ENCODE measurements around the gene PPM1G. TPM values are rescaled to one million over a fixed set of nuclear protein-coding genes. Genes with fewer than 3 reads are reported as not detected.

The PPM1G gene, protein sequence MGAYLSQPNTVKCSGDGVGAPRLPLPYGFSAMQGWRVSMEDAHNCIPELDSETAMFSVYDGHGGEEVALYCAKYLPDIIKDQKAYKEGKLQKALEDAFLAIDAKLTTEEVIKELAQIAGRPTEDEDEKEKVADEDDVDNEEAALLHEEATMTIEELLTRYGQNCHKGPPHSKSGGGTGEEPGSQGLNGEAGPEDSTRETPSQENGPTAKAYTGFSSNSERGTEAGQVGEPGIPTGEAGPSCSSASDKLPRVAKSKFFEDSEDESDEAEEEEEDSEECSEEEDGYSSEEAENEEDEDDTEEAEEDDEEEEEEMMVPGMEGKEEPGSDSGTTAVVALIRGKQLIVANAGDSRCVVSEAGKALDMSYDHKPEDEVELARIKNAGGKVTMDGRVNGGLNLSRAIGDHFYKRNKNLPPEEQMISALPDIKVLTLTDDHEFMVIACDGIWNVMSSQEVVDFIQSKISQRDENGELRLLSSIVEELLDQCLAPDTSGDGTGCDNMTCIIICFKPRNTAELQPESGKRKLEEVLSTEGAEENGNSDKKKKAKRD
- 77.2 and 99.3 TPM in 2 replicates for total RNA-seq

DNA sequence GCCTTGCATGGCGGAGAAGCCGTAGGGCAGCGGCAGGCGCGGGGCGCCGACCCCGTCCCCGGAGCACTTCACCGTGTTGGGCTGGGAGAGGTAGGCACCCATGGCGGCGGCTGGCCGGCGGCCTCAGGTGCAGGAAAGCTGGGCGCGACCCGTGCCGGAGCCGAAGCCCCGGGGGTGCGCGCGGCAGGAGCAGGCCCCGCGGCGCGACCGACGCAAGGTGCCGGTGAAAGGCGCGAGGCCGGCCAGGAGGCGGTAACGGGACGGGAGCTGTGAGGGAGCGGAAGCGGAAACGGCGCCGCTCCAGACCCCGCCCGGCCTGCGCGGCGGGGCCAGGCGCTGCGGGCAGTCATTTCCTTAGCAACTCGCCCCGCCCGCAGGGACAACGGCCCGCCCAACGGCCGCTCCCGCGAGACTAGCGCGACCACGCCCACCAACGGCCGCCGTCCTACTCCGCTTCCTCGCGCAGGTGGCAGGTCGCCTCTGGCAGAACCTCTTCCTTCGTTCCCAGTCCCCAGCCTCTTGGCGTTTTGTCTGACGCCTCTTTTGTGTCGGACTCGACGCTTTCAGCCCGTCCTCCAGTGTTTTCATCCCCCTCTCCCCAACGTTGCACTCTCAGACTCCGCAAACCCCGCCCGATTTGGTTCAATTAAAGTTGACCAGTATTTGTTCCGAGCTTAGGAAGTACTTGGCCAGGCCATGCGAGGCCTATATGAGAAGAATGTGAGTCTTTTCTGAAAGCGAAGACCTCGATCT, at the start of gene PPM1G:
TSS of gene PPM1G (minus strand) at position 271 of the 753 bp plus-strand sequence. CDS start at position 102, 169 bp downstream.

DNA sequence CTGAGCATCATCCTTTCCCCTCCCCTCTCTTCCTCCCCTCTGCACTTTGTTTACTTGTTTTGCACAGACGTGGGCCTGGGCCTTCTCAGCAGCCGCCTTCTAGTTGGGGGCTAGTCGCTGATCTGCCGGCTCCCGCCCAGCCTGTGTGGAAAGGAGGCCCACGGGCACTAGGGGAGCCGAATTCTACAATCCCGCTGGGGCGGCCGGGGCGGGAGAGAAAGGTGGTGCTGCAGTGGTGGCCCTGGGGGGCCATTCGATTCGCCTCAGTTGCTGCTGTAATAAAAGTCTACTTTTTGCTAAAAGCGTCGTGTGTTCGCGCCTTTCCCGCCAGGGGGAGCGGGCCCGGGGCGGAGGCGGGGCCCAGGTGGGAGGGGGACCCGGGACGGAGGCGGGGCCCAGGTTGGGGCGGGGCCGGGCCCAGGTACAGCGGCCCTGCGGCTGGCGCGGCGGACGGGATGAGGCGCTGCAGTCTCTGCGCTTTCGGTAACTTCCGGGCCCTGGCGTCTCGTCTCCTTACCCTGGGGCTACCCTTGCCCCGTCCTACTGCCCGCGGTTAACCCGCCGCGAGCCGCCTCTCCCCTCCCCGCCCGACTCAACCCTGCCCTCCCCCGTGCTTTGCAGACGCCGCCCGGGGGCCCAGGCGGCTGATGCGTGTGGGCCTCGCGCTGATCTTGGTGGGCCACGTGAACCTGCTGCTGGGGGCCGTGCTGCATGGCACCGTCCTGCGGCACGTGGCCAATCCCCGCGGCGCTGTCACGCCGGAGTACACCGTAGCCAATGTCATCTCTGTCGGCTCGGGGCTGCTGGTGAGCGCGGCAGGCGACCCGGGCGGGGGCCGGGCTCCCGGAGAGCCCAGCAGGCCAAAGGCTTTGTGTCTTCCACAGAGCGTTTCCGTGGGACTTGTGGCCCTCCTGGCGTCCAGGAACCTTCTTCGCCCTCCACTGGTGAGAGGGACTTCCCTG, 32.8 kb upstream of the PPM1G start, which contains the start of gene KRTCAP3:
TSS of gene KRTCAP3 (plus strand) at position 424 of the 962 bp plus-strand sequence. CDS start at position 456, 32 bp downstream.

DNA sequence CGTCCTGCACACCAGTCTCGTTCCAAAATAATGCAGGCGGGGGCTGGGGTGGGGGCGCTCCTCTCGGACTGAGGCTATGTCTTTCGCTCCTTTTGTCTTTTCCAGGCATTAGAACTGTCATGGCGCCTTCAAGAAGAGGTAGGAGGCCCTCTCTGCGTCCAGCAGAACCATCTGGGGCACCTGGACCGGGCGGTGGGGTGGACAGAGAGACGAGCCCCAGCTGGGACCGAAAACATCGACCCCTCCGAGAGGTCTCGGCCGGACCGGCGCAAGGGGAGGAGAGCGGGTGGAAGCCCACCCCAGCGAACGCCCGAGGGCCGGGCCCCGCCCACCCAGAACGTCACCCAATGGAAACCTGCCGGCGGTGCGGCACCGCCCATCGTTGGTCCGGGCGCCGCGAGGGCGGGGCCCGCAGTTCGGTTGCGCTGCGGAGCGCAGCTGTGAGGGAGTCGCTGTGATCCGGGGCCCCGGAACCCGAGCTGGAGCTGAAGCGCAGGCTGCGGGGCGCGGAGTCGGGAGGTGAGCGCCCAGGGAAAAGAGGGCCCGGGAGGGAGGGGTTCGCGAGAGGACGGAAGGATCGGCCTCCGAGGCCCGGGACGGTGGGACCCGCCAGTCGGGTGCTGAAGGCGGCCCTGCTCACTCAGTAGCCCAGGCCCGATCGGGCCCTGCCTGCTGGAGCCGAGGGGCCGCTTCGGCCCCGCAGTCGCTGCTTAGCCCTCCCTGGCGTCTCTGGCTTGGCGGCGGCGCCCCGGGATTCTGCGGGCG, 19.0 kb upstream of the PPM1G start, which contains the start of gene NRBP1:
TSS of gene NRBP1 (plus strand) at position 419 of the 765 bp plus-strand sequence. CDS start 4,643 bp downstream, outside the sequence.

DNA sequence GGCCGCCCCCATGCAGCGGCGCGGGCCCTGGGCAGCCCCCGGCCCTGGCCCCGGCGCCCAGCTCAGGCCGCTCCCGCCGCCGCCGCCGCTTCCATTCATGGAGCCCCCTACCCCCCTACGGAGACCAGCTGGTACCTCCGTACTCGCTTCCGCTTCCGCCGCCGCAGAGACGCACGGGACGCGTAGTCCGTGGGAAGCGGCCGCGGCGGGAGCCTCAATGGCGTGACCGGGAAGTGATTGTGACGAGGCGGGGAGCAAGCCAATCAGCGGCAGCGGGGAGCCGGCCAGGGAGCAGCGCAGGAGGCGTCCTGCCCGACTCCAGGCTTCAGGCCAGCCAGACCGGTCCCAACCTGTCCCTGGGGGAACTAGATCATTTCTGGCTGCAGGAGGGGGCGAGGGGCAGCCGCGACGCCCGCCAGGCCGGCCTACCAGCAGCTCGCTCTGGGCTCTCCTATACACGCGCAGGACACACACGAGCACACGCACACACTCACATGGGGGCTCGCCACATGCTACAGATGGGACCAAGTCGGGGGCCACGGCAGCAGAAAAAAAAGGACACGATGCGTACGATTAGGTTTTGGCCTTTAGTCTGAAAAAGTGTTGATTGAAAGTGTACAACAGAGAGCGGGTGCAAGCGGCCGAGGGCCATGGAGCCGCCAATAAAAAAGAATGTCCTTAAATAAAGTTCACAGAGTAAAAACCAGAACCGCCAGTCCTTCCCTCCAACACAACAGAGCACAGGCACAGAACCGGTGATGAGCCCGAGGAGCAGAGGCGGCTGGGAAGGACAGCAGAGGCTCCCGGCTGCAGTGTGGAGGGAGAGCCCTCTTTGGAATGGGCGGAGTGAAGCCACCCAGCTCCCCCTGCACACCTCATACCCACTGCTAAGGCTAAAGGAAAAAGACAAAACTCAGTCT, 28.5 kb downstream of the PPM1G start, which contains the start of gene ZNF513:
TSS of gene ZNF513 (minus strand) at position 109 of the 920 bp plus-strand sequence. CDS start 208 bp downstream, outside the sequence.

DNA sequence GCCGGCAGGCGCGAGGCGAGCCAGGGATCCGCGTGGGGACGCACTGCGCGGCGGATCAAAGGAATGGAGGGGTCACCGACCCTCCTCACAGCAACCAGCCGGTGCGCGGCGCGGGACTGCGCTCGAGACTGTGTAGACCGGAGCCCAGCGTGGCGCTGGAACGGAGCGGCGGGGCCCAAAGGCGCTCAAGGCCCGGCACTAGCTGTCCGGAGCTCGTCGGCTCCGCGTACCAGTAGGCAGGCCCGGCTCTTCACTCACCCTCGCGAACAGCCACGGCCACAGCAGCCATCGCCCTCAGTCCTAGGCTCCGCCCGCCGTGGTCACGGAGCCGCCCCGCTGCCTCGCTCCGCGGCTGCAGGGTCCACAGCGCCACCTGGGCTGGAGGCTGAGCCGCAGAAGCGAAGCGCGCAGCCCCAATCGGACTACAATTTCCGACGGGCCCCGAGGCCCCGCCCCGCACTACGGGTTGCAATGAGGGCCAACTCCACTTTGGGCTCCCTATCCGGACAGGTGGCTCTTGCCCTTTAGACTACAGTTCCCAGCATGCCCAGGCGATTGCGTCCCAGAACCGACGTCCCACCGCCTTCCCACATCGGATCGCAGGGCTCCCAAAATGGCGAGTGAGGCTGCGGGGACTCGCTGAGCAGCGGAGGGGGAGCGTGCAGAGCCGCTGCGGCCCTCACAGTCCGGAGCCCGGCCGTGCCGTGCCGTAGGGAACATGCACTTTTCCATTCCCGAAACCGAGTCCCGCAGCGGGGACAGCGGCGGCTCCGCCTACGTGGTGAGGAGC, 39.2 kb downstream of the PPM1G start, which contains the start of the genes EIF2B4 and SNX17:
TSS of gene EIF2B4 (minus strand) at position 313 of the 790 bp plus-strand sequence. CDS start at position 289, 24 bp downstream.
TSS of gene SNX17 (plus strand) at position 591 of the 790 bp plus-strand sequence. CDS start at position 719, 128 bp downstream.

DNA sequence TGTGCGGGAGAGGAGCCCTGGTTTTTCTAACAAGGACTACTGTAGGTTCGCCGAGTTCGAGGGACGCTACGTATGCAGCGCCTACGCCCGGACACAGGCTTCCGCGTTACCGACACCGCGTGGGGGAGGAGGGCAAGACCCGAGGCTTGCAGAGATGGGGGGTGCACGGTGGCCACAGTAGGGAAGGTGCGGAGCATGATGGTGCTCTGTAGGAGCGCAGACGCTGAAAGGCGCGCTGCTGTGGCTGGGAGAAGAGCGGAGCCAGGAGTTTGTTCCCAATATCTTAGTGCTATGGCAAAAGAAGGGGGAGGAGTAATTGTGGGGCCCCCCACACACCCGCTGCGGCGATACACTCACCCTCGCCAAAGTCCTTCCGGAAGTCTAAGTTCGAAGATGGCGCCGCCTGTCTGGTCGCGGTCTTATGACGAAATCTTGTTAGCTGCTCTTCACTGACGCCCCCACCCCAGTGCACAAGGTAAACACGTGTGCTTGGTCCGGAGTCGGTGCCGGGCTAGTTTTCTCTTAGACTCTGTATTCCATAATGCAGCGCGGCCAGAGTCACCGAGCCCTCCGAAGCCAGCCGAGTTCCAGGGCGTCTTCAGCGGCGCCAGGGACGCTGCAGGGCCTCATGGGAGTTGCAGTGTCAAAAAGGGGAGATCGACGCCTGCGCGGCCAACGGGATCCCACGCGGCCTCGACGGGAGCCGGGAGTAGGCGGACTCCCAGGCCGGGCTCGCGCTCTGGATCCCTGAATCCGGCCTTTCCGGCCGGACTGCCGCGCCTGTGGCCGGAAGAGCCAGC, 52.8 kb downstream of the PPM1G start, which contains the start of gene GTF3C2:
TSS of gene GTF3C2 (minus strand) at position 383 of the 800 bp plus-strand sequence. CDS start 13,210 bp downstream, outside the sequence.

Other genes starting within 250 kb of the PPM1G start
- gene ATRAID, start 197.6 kb downstream of the PPM1G start, total RNA-seq, result 267 and 280 TPM in 2 replicates
- gene SLC5A6, start 197.3 kb downstream of the PPM1G start, total RNA-seq, result 26.9 and 34.7 TPM in 2 replicates
- gene CAD, start 192.2 kb downstream of the PPM1G start, total RNA-seq, result 30.3 and 36.4 TPM in 2 replicates
- not detected in 2 replicates for gene SLC30A3, start 146.5 kb downstream of the PPM1G start, total RNA-seq
- not detected in 2 replicates for gene DNAJC5G, start 134.2 kb downstream of the PPM1G start, total RNA-seq
- gene TRIM54, start 127.2 kb downstream of the PPM1G start, total RNA-seq, result 0.24 and 0.43 TPM in 2 replicates
- 0.48 and 0.85 TPM in 2 replicates for gene UCN, start 101.1 kb downstream of the PPM1G start, total RNA-seq
- 33.3 and 52.4 TPM in 2 replicates for gene MPV17, start 86.5 kb downstream of the PPM1G start, total RNA-seq
- 26.0 and 31.3 TPM in 2 replicates for gene GTF3C2, start 52.8 kb downstream of the PPM1G start, total RNA-seq
- 19.0 and 22.7 TPM in 2 replicates for gene EIF2B4, start 39.3 kb downstream of the PPM1G start, total RNA-seq
- 125 and 136 TPM in 2 replicates for gene SNX17, start 39.0 kb downstream of the PPM1G start, total RNA-seq
- gene ZNF513, start 28.9 kb downstream of the PPM1G start, total RNA-seq, result 4.5 and 8.9 TPM in 2 replicates
- gene NRBP1, start 19.0 kb upstream of the PPM1G start, total RNA-seq, result 67.1 and 95.7 TPM in 2 replicates
- 28.0 and 28.6 TPM in 2 replicates for gene KRTCAP3, start 32.8 kb upstream of the PPM1G start, total RNA-seq
- 3.8 and 5.8 TPM in 2 replicates for gene IFT172, start 80.2 kb upstream of the PPM1G start, total RNA-seq
- gene FNDC4, start 85.6 kb upstream of the PPM1G start, total RNA-seq, result 9.0 and 16.9 TPM in 2 replicates
- gene GCKR, start 87.2 kb upstream of the PPM1G start, total RNA-seq, result not detected in 2 replicates
- 3.2 and 8.7 TPM in 2 replicates for gene ZNF512, start 173.5 kb upstream of the PPM1G start, total RNA-seq
- 0.85 and 1.9 TPM in 2 replicates for gene CCDC121, start 219.4 kb upstream of the PPM1G start, total RNA-seq
- 36.9 and 51.8 TPM in 2 replicates for gene GPN1, start 219.5 kb upstream of the PPM1G start, total RNA-seq